ELR (cell line): ENCODE measurements around the gene CRNN.

Source experiments
- DNase-seq: peaks from one replicate; pipeline ENCODE4 v3.0.0-alpha.2; 2015; ENCODE audit warnings: low read depth

CRNN gene

GRCh38 chr1:152419917-152420316 is 5.9 kb upstream of the CRNN start:
- DNase-seq = no peak

DNA sequence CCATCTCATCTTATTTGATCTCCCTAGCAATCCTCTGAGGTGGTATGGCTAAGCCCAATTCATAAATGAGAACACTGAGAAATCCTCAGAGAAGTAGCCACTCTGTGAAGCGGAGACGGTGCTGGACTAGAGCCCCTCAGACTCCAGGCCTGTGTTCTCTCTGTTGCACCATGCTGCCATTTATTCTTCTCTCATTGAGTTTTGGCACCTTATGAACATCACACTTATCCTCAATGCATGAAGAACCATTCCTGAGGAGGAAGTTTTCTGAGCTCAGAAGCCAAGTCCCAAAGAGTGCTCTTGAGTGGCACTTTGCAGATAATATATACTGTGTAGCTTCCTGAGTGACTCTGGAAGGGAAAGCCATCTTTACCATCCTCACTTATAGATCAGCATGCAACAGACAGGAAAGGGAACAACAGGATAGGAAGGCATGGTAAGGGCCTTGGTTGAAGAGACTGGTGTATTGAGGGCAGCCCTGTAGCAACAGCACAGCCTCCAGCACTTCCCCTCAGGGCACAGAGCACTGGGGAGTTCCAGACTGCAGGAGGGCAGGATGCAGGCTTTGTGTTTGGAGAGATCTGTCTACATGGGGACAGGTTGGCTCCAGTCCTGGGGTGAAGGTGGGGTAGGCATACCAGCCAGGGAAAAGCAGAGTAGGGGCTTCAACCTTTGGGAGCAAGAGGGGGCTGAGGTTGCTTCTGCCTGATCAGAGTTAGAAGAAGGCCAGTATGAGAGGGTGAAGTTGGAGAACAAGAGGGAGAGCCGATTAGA is 1.6 kb upstream of the CRNN start:
- no peak for DNase-seq

DNA sequence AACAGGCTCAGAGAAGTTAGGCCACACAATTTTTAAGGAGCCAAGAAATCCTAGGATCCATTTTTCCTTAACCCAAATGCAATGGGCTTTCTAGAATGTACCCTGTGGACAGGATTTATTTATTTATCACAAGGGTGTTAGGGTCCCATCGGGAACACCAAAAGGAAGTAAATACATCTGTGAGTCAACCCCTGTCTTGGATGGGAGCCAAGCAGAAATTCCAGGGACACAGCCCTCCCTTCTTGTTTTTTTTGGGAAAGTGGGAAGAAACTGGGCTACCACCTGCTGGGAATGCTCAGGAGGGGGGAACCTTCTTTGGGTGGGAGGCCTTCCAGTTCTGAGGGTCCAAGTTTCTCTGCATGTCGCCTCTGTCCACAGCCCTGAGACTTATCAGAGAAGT is 1.3 kb downstream of the CRNN start:
- no peak for DNase-seq

DNA sequence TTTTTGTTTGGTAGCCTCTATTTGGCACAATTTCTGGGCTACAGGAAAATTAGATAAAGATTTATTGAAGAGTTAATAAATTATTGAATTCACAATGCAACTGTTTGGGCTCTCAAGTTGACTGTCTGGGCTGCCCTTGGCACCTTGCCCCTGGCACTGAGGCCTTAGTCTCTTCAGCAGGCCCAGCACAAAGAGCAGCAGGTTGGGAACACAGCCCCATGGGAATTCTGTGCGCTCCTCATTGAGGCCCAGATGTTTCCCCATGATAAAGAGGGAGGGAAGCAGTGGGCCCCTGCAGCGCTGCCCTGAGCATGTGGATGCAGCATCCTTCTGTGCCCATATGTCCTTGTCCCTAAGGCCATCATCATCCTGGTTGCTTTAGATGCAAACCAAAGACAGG is 2.9 kb downstream of the CRNN start:
- DNase-seq = no peak

- no peak for DNase-seq
These were observed 3.5 kb downstream of the CRNN start for GRCh38 chr1:152410599-152410998.

- no peak for DNase-seq
These were observed 4.0 kb downstream of the CRNN start for GRCh38 chr1:152410028-152410427.

DNA sequence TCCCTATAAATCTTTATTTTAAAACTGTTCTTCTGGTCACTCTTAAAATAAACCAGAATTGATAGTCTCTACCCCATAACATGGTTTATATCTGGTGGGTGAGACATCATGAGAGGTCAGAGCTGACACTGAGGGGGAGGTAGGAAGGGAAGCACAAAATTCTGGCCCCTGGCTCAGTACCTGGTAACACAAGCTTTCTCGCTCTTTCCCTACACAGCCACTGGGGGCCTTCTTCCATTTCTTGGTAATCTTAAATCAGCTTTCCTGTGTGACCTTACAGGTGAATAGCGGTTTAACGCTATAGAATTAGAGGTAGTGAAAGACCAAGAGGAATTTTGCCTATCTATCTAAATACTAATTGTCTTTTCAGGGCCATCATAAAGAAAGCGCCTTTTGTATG is 5.4 kb downstream of the CRNN start:
- no peak for DNase-seq

GRCh38 chr1:152398812-152399698 is 15.0 kb downstream of the CRNN start:
- DNase-seq = peak; percentile 58

GRCh38 chr1:152397474-152397873 is 16.6 kb downstream of the CRNN start:
- DNase-seq = peak; percentile 36

GRCh38 chr1:152394151-152394550 is 19.9 kb downstream of the CRNN start:
- DNase-seq = no peak

DNA sequence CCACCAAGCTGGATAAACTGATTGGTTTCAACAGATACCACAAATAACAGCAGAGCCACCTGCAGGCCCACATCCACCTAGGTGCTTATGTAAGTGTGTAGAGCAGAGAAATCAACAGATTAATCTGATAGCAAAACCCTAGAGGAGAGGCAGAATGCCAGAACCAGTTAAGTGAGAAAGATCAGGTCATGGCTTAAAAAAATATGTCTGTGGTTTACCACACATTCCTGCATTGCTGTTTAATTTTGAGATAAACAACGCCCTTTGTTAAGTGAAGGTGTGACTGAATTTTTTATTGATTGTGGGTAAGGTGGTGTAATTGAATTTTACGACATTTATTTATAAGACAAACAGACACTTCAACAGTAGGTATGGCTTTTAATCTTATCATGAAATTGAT is 21.2 kb downstream of the CRNN start:
- DNase-seq = no peak

DNA sequence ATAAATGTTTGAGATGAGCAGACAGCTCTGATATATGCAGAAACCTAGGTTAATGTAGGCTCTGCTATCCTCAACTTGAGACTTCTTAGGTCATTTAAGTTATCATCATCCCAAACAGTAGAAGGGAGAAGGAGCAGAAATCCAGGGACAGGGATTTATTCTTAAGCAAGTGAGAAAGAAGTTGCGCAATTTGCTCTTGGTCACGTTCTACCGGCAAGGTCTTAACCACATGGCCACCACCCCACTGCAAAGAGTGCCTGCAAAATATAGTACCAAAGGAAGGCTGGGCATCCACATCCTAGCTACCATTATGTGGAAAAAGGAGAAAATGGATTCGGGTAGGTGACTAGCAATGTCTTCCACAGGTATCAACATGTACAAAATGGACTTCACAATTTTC is 25.2 kb downstream of the CRNN start:
- no peak for DNase-seq

GRCh38 chr1:152386940-152387339 is 27.1 kb downstream of the CRNN start:
- no peak for DNase-seq

- no peak for DNase-seq
These were observed 33.1 kb downstream of the CRNN start for GRCh38 chr1:152380932-152381331.

- DNase-seq = no peak
These were observed 39.6 kb downstream of the CRNN start for GRCh38 chr1:152374451-152374850.

DNA sequence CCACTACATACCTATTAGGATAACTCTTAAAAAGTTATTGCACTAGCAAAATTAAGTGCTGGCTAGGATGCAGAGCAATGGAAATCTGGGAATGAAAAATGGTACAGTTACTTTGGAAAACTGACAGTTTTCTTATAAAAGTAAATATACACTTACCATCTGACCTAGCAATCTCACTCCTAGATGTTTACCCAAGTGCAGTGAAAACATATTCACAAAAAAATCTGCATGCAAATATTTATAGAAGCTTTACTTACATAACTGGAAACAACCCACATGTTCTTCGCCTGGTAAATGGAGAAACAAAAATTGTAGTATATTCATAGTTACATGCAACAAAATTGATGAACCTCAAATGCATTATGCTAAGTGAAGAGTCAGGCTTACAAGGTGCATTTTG is 41.4 kb downstream of the CRNN start:
- DNase-seq = no peak

GRCh38 chr1:152367436-152367835 is 46.6 kb downstream of the CRNN start:
- no peak for DNase-seq

DNA sequence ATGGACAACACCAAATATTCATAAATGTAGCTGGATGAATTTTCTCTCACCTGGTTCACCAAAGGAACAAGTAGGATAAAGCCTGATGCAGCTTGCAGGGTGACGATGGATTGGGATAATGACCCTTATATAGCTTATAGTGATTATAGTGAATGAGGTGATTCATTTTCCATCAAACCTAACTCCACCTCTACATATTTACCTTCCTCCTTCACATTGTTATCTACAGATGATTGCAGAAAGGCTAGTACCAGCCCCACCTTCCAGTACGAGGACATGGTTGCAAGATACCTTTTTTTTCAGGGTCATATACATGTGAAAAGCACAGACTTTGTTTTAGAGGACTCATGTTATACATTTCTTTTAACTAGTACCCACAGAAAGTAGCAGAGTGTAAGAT is 54.2 kb downstream of the CRNN start, which contains the start of gene FLG2:
TSS of gene FLG2 (minus strand) at position 101 of the 400 bp plus-strand sequence. CDS start 1,122 bp downstream, outside the sequence.
- no peak for DNase-seq
